SJCRH30 (cell line): Measurements from ENCODE around the gene CIAO2A. TPM values are rescaled to one million over a fixed set of nuclear protein-coding genes. Genes with fewer than 3 reads are reported as not detected.

ENCODE experiments used
- DNase-seq, 2 experiments: peaks; one replicate each; pipeline ENCODE4 v3.0.0-alpha.2; 2015 to 2020
- H3K27ac ChIP-seq: fragments of 250-450 bp; sonication (Bioruptor Pico); 2 replicates; pipeline ENCODE4 v1.5.1; 2020; ENCODE audit warnings: mild to moderate bottlenecking, moderate library complexity
- H3K27me3 ChIP-seq: fragments of 250-450 bp; sonication (Bioruptor Pico); 2 replicates; pipeline ENCODE4 v1.5.1; 2020; ENCODE audit warnings: mild to moderate bottlenecking, moderate library complexity
- H3K36me3 ChIP-seq: fragments of 250-450 bp; sonication (Bioruptor Pico); 2 replicates; pipeline ENCODE4 v1.5.1; 2020; ENCODE audit warnings: mild to moderate bottlenecking, moderate library complexity
- H3K4me1 ChIP-seq: fragments of 250-450 bp; sonication (Bioruptor Pico); 2 replicates; pipeline ENCODE4 v1.5.1; 2020; ENCODE audit warnings: mild to moderate bottlenecking, moderate library complexity
- H3K4me3 ChIP-seq: fragments of 250-450 bp; sonication (Bioruptor Pico); 2 replicates; pipeline ENCODE4 v1.5.1; 2020; ENCODE audit warnings: mild to moderate bottlenecking, moderate library complexity
- H3K9me3 ChIP-seq: fragments of 250-450 bp; sonication (Bioruptor Pico); replicated peaks from 2 replicates; pipeline ENCODE4 v1.5.1; 2020; ENCODE audit warnings: mild to moderate bottlenecking, moderate library complexity
- total RNA-seq: library from RNA; depleted of rRNA; stranded (reverse); fragments of >200 nt; shearing (Covaris generic); gene quantifications from 2 replicates; pipeline ENCODE4 v1.2.3, GENCODE V29; 2014

The CIAO2A gene
- total RNA-seq, 1 experiment from 2014 or later, result 143 TPM

- Histone ChIP-seq H3K27ac (no peak within 1 kb of the TSS), H3K9me3 (no peaks in the 10 kb centered on the region), H3K4me3 (peak within 1 kb of the TSS; percentile 50), H3K36me3 (no peaks in the 10 kb centered on the region), H3K4me1 (peaks cover 5% of the 10 kb centered on the region; the same call in 1 of the 2 replicates), H3K27me3 (no peaks in the 10 kb centered on the region)
- peak; percentile 51 to 76 for DNase-seq
Measured at GRCh38 chr15:64046421-64047153, 47.1 kb downstream of the CIAO2A start, which contains the start of gene DAPK2. Gene DAPK2, minus strand, starts transcription at chr15:64046485. Its CDS starts 6,224 bp downstream, at chr15:64040261.

- Histone ChIP-seq H3K4me1 (peaks cover 5% of the 10 kb centered on the region; the same call in 1 of the 2 replicates), H3K4me3 (peak overlapping the region; percentile 50), H3K36me3 (no peaks in the 10 kb centered on the region), H3K27ac (no peak overlapping the region), H3K9me3 (no peaks in the 10 kb centered on the region), H3K27me3 (no peaks in the 10 kb centered on the region)
- no peak for DNase-seq
Measured at GRCh38 chr15:64045774-64046420, 47.7 kb downstream of the CIAO2A start.

GRCh38 chr15:64045101-64045435 is 48.6 kb downstream of the CIAO2A start:
- Histone ChIP-seq H3K4me3 (no peak overlapping the region), H3K27me3 (no peaks in the 10 kb centered on the region)

GRCh38 chr15:64044300-64045100 is 49.1 kb downstream of the CIAO2A start:
- Histone ChIP-seq H3K4me3 (no peak overlapping the region), H3K27me3 (no peaks in the 10 kb centered on the region), H3K27ac (no peak overlapping the region), H3K4me1 (peaks cover 5% of the 10 kb centered on the region; the same call in 1 of the 2 replicates), H3K9me3 (no peaks in the 10 kb centered on the region), H3K36me3 (no peaks in the 10 kb centered on the region)
- peak; percentile 23 to 33 for DNase-seq

More at GRCh38 chr15:64045101-64045435, 48.6 kb downstream of the CIAO2A start:
- H3K27ac ChIP-seq, result no peak overlapping the region
- H3K36me3 ChIP-seq, result no peaks in the 10 kb centered on the region
- H3K9me3 ChIP-seq, result no peaks in the 10 kb centered on the region
- DNase-seq, result no peak
- H3K4me1 ChIP-seq, result peaks cover 5% of the 10 kb centered on the region; the same call in 1 of the 2 replicates

- no peaks in the 10 kb centered on the region for H3K27me3 ChIP-seq
- DNase-seq, result no peak
- H3K4me1 ChIP-seq, result no peaks in the 10 kb centered on the region
- no peaks in the 10 kb centered on the region for H3K36me3 ChIP-seq
- no peaks in the 10 kb centered on the region for H3K9me3 ChIP-seq
- H3K4me3 ChIP-seq, result no peak overlapping the region
- H3K27ac ChIP-seq, result no peak overlapping the region
Measured at GRCh38 chr15:64038878-64039610, 54.6 kb downstream of the CIAO2A start.

GRCh38 chr15:64037966-64038365 is 55.7 kb downstream of the CIAO2A start:
- H3K36me3 ChIP-seq, result no peaks in the 10 kb centered on the region
- no peak overlapping the region for H3K4me3 ChIP-seq
- DNase-seq, result no peak
- H3K27ac ChIP-seq, result no peak overlapping the region
- no peaks in the 10 kb centered on the region for H3K9me3 ChIP-seq
- H3K27me3 ChIP-seq, result no peaks in the 10 kb centered on the region
- H3K4me1 ChIP-seq, result no peaks in the 10 kb centered on the region

GRCh38 chr15:64037116-64037515 is 56.5 kb downstream of the CIAO2A start:
- Histone ChIP-seq H3K27ac (no peak overlapping the region), H3K36me3 (no peaks in the 10 kb centered on the region), H3K9me3 (no peaks in the 10 kb centered on the region), H3K4me3 (no peak overlapping the region), H3K4me1 (no peaks in the 10 kb centered on the region), H3K27me3 (no peaks in the 10 kb centered on the region)
- no peak for DNase-seq

- H3K9me3 ChIP-seq, result no peaks in the 10 kb centered on the region
- no peaks in the 10 kb centered on the region for H3K4me1 ChIP-seq
- H3K4me3 ChIP-seq, result no peak overlapping the region
- H3K27ac ChIP-seq, result no peak overlapping the region
- DNase-seq, result no peak
- H3K27me3 ChIP-seq, result no peaks in the 10 kb centered on the region
- no peaks in the 10 kb centered on the region for H3K36me3 ChIP-seq
Measured at GRCh38 chr15:64035525-64035924, 58.1 kb downstream of the CIAO2A start.

GRCh38 chr15:64034519-64034918 is 59.1 kb downstream of the CIAO2A start:
- no peak for DNase-seq
- Histone ChIP-seq H3K4me3 (no peak overlapping the region), H3K27me3 (no peaks in the 10 kb centered on the region), H3K9me3 (no peaks in the 10 kb centered on the region), H3K36me3 (no peaks in the 10 kb centered on the region), H3K27ac (no peak overlapping the region), H3K4me1 (no peaks in the 10 kb centered on the region)

- no peaks in the 10 kb centered on the region for H3K9me3 ChIP-seq
- no peak for DNase-seq
- H3K27me3 ChIP-seq, result no peaks in the 10 kb centered on the region
- H3K27ac ChIP-seq, result no peak overlapping the region
- no peaks in the 10 kb centered on the region for H3K4me1 ChIP-seq
- H3K4me3 ChIP-seq, result no peak overlapping the region
- no peaks in the 10 kb centered on the region for H3K36me3 ChIP-seq
Measured at GRCh38 chr15:64032329-64032728, 61.3 kb downstream of the CIAO2A start.

GRCh38 chr15:64030123-64030522 is 63.5 kb downstream of the CIAO2A start:
- Histone ChIP-seq H3K4me3 (no peak overlapping the region), H3K27ac (no peak overlapping the region), H3K9me3 (no peaks in the 10 kb centered on the region), H3K4me1 (0 out of 2 replicates have a peak, but pooled peaks cover 2% of the 10 kb centered on the region), H3K27me3 (no peaks in the 10 kb centered on the region), H3K36me3 (no peaks in the 10 kb centered on the region)
- DNase-seq, result no peak

- DNase-seq, result no peak
- Histone ChIP-seq H3K27me3 (no peaks in the 10 kb centered on the region), H3K27ac (no peak overlapping the region), H3K36me3 (no peaks in the 10 kb centered on the region), H3K9me3 (no peaks in the 10 kb centered on the region), H3K4me1 (0 out of 2 replicates have a peak, but pooled peaks cover 2% of the 10 kb centered on the region), H3K4me3 (no peak overlapping the region)
Measured at GRCh38 chr15:64029633-64030032, 64.0 kb downstream of the CIAO2A start.

- DNase-seq, result no peak
- Histone ChIP-seq H3K27me3 (no peaks in the 10 kb centered on the region), H3K4me1 (0 out of 2 replicates have a peak, but pooled peaks cover 2% of the 10 kb centered on the region), H3K36me3 (no peaks in the 10 kb centered on the region), H3K4me3 (no peak overlapping the region), H3K9me3 (no peaks in the 10 kb centered on the region), H3K27ac (no peak overlapping the region)
Measured at GRCh38 chr15:64029110-64029509, 64.5 kb downstream of the CIAO2A start.

GRCh38 chr15:64026591-64026990 is 67.0 kb downstream of the CIAO2A start:
- H3K4me3 ChIP-seq, result no peak overlapping the region
- DNase-seq, result no peak
- H3K27ac ChIP-seq, result no peak overlapping the region
- H3K27me3 ChIP-seq, result no peaks in the 10 kb centered on the region
- 0 out of 2 replicates have a peak, but pooled peaks cover 2% of the 10 kb centered on the region for H3K4me1 ChIP-seq
- H3K36me3 ChIP-seq, result no peaks in the 10 kb centered on the region
- H3K9me3 ChIP-seq, result no peaks in the 10 kb centered on the region
